Measurements from ENCODE around the gene ATPAF1.
A peak's percentile ranks its signal among the peaks of the same experiment; 100 is the strongest.

Gene ATPAF1

DNA sequence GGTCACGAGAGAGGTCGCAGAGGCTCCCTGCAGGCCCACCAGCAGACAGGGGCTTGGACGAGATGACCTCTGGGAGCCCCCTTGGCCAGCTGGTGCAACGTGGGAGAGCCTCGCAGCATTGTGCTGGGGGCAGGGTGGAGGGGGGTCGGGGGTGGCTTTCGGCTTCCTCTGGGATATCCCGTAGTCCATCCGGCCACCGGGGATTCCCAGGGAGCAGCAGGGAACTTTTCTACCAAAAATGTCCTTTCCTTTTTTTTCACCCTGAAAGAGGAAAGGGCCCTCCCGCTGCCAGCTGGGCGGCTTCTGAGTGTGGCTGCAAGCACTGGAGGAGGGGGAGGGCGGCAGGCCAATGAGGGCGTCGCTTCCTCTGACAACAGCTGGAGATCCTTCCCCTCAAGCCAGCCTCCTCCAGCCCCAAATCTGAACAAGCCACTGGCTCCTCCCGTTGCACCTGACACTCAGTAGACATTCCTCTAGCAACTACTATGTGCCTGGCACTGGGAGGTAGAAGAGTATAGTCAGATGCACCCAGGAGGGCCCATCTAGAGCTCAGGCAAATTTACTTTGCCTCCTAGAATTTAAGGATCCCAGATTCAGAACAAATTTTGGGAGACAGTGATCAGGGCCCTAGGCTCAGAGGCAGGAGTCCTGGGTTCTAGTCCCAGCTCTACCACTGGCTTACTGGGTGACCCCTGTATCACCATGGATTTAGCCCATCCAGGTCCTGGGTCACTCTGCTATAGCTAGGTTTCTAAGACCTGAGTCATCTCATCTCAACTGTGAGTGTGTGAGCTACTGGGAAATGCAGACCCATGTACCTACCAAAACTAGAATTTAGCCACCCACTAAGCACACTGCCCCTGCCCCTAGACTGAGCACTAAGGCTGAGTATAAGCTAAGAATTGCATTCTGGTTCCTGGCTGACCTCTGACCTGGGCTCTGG, 54.2 kb downstream of the ATPAF1 start:
- no peak for DNase-seq

- no peak for DNase-seq
These were observed 55.1 kb downstream of the ATPAF1 start for GRCh38 chr1:46612937-46613660.

GRCh38 chr1:46611691-46612221, 56.4 kb downstream of the ATPAF1 start:
- DNase-seq: no peak

GRCh38 chr1:46607345-46608130, 60.6 kb downstream of the ATPAF1 start:
- DNase-seq: no peak

DNA sequence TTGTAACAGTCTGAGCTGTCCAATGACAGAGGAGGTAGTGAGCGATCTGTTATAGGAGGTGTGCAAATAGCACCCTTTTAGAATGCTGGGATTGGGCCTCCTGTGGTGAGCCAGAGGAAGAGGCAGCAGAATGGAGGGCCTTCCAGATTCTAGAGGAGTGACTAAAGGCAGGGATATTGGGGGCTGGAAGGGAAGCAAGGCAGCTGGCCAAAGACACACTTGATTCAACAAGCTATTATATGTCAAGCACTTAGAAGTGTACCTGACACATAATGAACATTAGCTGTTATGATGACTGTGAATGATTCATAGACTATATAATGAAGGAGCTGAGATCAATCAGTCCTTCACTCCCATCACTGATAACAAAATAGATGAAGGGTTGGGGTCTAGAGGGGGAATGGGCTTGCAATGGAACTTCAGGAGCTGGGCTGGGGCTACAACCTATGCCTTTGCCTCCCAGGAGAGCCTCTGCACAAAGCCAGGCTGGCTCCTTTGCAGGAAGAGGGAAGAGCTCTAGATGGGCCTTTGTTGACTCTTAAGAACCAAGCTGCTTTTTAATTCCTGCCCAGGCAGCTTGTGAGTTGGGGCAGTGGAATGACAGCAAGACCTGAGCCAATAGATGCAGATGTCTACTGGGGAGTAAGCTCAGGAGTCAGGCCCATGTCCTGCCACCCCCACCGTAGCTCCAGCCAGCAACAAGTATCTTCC, 61.8 kb downstream of the ATPAF1 start:
- DNase-seq: no peak

- no peak for DNase-seq
These were observed 62.9 kb downstream of the ATPAF1 start for GRCh38 chr1:46605232-46605631.

- peak; percentile 95 for DNase-seq
These were observed 64.2 kb downstream of the ATPAF1 start, which contains the start of gene MKNK1 for GRCh38 chr1:46603858-46604549. MKNK1 (minus strand) TSS chr1:46604268; CDS start chr1:46583327, 20,941 bp downstream.

DNA sequence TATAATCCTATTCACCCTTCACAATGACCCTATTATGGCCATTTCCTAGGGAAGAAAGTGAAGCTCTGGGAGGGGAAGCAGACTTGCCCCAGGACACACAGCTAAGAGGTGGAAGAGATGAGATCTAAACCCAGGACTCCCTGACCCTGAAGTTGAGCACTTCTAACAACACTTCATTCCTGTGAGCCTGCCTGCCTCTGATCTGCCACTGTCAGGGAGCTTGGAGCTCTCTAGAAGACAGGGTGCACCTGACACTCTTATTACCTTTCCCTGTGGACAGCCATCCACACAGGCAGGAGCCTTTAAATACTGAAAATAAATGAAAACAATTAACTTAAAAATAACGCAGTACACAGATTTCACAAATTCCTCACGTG, 64.7 kb downstream of the ATPAF1 start:
- DNase-seq: no peak

DNA sequence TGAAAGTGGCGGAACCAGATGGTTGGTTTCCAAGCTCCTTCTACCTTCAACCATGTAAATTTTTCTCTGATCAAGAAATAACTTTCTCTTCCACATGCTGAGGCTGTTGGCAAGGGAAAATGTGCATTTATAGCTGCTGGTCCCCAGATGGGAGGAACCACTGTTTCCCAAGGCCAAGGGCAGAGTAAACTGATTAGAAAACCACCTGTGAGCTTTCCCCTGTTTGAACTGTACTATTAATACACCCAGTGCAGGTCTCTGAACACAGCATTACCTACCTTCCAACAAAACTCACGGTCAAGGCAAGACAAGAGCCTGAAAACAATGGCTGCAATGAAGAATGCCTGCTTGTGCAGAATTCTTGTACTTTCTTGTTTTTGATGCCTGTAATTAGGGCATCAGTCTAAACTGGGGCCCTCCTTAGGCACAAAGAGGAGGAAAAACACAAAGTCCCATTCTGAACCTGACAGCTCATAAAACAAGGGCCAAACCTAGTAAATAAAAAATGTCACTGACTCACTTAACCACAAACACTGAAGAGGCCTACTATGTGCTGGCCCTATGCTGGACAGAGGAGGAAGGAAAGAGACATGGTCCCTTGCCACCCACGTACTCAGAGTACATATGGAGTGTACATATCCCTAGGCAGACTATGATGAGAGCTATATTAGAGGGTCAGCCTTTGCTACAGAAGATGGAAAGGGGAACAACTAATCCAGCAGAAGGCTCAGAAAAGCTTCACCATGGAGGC, 66.7 kb downstream of the ATPAF1 start:
- DNase-seq: no peak

- no peak for DNase-seq
These were observed 68.8 kb downstream of the ATPAF1 start for GRCh38 chr1:46599059-46599970.

GRCh38 chr1:46596846-46597245, 71.3 kb downstream of the ATPAF1 start:
- DNase-seq: no peak

- DNase-seq: no peak
These were observed 72.1 kb downstream of the ATPAF1 start for GRCh38 chr1:46596036-46596435.

GRCh38 chr1:46595127-46595526, 73.0 kb downstream of the ATPAF1 start:
- no peak for DNase-seq

DNA sequence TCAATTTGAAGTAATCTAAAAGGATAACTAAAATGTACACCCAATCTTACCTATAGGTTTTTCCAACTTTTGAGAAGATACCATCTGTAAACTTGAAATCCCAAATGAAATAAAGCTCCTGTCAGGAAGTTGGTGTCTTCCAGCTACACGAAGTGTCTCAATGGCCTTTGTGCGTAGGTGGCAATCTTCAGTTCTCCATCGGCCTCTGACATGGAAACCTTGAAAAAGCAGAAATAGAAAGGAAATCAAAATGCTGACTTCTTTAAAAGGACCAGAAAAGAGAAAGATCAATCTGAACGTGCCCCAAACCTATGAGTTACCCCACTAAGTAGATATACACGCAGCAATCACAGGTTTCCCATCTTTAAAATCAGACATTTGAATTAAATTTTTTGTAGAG, 74.1 kb downstream of the ATPAF1 start:
- DNase-seq: no peak

DNA sequence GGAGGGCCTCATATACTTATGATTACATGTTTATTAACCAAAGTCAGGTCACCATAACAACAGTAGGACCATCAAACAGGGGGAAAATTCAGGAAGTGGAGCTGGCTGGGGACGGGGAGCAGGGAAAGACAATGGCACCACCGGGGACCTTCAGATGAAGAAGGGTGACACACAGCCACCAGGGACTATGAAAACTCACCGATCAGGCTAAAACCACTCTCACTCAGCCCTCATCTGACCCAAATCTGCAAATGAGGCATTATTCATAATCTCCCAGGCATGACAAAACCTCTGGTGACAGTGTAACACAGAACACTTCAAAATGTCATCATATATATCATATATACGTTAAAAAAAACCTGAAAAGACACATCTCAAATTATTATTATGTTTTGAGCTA, 75.3 kb downstream of the ATPAF1 start:
- DNase-seq: no peak

GRCh38 chr1:46589529-46589928, 78.6 kb downstream of the ATPAF1 start:
- DNase-seq: no peak

- no peak for DNase-seq
These were observed 81.1 kb downstream of the ATPAF1 start for GRCh38 chr1:46587069-46587468.

DNA sequence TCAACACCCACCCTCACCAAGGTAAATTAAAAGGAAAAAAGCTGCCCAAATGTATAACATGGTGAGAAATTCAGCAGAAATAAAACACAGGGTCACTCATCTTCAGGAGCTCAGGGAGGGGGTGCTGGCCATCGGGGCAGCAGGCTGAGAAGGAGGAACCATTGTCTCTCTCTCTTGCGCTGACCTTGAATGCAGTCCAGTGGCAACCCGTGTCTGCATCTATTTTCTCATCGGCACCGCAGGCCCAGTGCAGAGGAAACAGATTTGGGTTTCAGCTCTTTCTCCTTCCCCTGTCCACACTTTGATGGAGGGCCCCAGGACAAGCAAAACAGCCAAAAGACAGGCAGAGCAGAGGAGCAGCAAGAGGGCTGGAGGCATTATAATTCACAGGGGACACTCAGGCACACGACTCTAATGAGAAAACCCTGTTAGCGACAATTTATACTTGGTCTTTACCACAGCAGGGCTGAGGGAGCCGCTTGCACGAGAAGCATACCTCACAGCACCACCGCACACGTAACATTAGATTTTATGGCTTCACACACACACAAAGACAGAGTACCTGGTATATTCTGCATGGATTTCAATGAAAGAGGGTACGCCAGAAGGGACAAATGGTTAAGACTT, 82.7 kb downstream of the ATPAF1 start:
- no peak for DNase-seq

GRCh38 chr1:46583494-46583893, 84.7 kb downstream of the ATPAF1 start:
- DNase-seq: no peak
